Hepatocyte (in vitro differentiated cells): Measurements from ENCODE around the gene GINS2.

Experiments used
- CTCF ChIP-seq: fragments of 200-600 bp; sonication (generic); IDR thresholded peaks from 2 replicates; pipeline ENCODE4 v1.5.1; 2016; ENCODE audit warnings: antibody characterized with exemption, mild to moderate bottlenecking; ENCODE audit not compliant: poor library complexity
- EZH2 ChIP-seq: fragments of 200-600 bp; sonication (generic); IDR thresholded peaks from 2 replicates; pipeline ENCODE4 v1.6.1; 2016; ENCODE audit warnings: antibody characterized with exemption, mild to moderate bottlenecking, borderline replicate concordance
- EZH2phosphoT487 ChIP-seq: fragments of 200-600 bp; sonication (generic); IDR thresholded peaks from one replicate; pipeline ENCODE4 v1.6.1; 2018; ENCODE audit warnings: antibody characterized with exemption, mild to moderate bottlenecking, low read depth, moderate library complexity; ENCODE audit not compliant: unreplicated experiment, severe bottlenecking

- no peak for TF ChIP-seq EZH2phosphoT487
- no peak for TF ChIP-seq CTCF
- no peak for TF ChIP-seq EZH2
Measured at GRCh38 chr16:85719605-85720301, 31.0 kb upstream of the GINS2 start.
